Measurements from ENCODE around the gene COL6A3. TPM values are rescaled to one million over a fixed set of nuclear protein-coding genes. Genes with fewer than 3 reads are reported as not detected.

Gene COL6A3
- total RNA-seq, 4 donors from 2014 or later: 105 to 712 (median 274) TPM

DNA sequence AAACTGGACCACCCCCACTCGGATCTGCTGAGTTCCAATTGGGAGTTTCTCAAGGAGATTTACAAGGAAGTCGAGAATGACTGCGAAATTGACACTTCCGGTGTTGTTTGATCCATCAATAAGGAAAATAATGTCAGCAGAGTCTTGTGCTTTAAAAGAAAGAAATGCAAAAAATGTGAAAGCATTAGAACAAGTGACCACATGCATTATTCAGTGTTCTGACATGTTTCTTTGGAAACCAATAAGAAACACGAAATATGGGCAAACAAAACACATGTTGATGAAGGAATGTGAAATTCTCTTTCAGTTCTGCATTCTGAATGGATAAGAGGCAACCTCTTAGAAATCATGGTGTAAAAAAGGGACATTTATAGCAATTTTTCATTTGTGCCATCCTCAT is 25.9 kb downstream of the COL6A3 start:
- DNase-seq (ENCODE audit: low spot score): no peak

DNA sequence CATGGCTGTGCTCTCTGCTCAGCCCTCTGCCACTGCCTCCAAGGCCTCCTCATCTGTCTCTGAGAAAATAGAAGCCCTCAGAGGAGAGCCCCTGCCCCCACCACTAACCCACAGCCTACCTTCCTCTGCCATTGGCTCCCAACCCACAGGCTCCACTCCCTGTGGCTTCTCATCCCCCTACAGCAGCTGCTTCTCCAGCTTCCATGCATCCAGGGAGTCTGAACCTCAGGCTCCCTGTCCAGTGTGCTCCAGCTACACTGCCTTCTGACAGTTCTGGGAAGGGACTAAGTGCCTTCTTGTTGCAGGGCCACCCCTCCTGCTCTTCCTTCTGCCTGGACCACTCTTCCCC is 29.3 kb downstream of the COL6A3 start:
- TF ChIP-seq, protein P1, sequence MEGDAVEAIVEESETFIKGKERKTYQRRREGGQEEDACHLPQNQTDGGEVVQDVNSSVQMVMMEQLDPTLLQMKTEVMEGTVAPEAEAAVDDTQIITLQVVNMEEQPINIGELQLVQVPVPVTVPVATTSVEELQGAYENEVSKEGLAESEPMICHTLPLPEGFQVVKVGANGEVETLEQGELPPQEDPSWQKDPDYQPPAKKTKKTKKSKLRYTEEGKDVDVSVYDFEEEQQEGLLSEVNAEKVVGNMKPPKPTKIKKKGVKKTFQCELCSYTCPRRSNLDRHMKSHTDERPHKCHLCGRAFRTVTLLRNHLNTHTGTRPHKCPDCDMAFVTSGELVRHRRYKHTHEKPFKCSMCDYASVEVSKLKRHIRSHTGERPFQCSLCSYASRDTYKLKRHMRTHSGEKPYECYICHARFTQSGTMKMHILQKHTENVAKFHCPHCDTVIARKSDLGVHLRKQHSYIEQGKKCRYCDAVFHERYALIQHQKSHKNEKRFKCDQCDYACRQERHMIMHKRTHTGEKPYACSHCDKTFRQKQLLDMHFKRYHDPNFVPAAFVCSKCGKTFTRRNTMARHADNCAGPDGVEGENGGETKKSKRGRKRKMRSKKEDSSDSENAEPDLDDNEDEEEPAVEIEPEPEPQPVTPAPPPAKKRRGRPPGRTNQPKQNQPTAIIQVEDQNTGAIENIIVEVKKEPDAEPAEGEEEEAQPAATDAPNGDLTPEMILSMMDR (IDR thresholded peaks at IDR 0.05): no peak
- ATAC-seq (ENCODE audit: low FRiP score) (no peak), DNase-seq (ENCODE audit: low spot score) (no peak)

More for the DNA sequence above, 25.9 kb downstream of the COL6A3 start:
- ATAC-seq (ENCODE audit: low FRiP score): no peak
- TF ChIP-seq, protein P1 (IDR thresholded peaks at IDR 0.05): no peak

DNA sequence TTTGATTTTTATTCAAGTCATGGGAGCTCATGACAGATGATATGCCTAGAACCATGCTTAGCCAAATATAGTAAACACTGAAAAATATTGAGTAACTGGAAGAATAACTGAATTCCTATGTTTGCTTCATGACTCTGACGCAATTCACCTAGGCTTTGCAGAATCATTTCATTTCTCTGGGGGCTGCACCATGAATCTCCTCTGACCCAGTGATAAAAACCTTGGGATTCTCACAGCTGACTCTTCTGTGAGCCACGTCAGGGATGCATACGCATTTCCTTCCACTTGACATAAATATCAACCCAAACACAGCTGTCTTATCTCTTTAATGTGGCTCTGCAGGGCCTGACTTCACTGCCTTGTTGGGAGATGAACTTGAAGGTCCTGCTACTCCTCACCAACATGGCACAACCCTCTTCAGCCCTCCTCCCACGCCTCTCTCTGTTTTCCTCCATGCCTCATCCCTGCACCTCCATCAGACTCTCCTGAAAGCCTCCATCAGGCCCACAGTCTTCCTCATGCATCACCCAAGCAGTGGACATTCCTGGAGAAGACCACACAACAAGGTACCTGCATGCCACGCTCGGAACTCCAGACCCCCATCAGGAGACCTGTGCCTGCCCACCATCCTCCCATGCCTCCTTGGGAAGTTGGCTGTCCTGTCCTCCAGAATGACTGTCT is 29.8 kb downstream of the COL6A3 start:
- ATAC-seq (ENCODE audit: low FRiP score) (peak; percentile 23), DNase-seq (ENCODE audit: low spot score) (no peak)
- TF ChIP-seq, protein P1 (IDR thresholded peaks at IDR 0.05): no peak

DNA sequence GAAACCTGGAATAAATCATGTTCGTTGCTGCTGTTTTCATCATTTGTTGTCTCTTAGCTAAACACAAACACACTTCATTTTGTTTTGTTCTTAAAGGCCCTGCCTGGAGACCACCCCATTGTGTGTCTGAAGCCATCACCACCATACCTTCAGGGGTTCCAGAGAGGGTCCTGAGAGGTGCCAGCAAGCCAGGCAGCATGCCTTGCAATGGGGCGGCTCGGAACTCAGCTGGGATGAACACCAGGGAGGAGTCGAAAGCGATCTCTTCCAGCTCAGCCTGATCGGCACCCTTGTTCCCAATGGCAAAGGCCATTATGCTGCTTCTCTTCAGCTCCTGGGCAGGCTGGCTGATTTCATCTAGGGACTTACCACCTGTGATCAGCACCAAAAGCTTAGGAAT is 33.2 kb downstream of the COL6A3 start:
- no peak for ATAC-seq (ENCODE audit: low FRiP score)
- DNase-seq (ENCODE audit: low spot score): no peak
- TF ChIP-seq, protein P1 (IDR thresholded peaks at IDR 0.05): no peak

DNA sequence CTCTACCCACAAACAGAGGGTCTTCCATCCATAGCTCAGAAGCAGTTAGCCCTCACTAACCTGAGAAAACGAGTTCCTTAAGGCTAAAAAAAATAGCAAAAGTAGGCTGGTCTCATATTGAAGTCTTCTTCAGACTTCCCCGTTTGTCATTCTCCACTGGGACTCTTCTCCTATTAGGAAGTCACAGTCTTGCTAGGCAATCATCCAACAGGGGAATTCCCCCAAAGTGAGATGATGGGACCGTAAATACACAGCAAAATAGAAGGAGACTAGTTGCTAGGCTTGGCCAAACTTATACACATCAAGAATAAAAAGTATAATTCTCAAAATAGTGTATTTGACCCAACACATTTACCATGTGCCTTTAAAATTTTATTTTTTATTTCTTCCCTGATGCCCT is 34.3 kb downstream of the COL6A3 start:
- no peak for ATAC-seq (ENCODE audit: low FRiP score)
- TF ChIP-seq, protein P1 (IDR thresholded peaks at IDR 0.05): no peak
- DNase-seq (ENCODE audit: low spot score): no peak

DNA sequence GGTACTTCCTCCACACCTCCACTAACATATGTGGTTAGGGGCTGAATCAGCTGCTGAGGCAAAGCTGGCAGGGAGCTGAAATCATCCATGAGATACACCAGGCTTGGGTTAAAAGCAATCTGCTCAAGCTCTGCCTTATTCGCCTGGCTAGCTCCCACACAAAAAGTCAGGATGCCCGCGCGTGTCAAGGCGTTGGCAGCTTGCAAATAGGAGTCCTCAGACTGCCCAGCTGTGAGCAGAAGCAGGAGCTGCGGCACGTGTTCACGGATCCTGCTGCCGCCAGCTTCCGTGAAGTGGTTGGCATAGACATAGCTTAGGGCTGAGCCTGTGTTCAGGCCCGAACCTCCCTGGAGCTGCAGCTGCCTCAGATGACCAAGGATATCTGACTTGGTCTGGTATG is 35.3 kb downstream of the COL6A3 start:
- DNase-seq (ENCODE audit: low spot score): no peak
- TF ChIP-seq, protein P1 (IDR thresholded peaks at IDR 0.05): no peak
- ATAC-seq (ENCODE audit: low FRiP score): no peak

DNA sequence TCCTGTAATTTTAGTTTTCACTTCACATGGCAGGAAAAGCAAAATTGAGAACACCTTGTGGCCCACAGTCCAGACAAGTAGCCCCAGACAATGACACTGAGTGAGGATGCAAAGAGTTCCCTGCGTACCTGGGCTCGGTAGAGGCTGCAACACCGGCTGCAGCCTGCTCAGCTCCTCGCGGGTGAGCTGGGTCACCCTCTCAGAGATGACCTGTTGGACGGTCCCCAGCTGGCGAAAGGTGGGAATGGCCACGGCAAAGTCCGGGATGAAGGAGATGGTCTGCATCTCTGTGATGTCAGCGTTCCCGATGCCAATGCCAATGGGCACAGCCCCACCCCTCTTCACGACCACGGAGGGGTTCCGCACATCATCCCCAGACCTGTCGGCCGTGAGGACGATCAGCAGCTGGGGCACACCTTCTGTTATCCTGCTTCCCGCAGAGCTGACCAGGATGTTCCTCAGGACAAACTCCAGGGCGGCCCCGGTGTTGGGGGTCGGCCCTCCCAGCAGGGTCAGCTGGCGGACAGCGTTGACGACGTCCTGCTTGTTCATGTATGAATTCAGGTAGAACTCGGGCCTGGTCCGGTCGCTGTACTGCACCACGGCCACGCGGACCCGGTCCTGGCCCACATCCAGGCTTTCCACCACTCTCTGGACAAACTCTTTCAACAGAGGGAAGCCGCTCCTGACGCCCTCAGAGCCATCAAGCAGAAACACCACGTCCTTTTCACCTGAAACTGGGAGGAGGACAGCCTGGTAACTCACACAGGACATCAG is 39.5 kb downstream of the COL6A3 start:
- TF ChIP-seq, protein P1 (IDR thresholded peaks at IDR 0.05): no peak
- DNase-seq (ENCODE audit: low spot score): no peak
- no peak for ATAC-seq (ENCODE audit: low FRiP score)

Data from omental fat pad (tissue), 4 donors.